Liver (tissue), 9 donors: Measurements from ENCODE around the gene FAM118A. TPM values are rescaled to one million over a fixed set of nuclear protein-coding genes. Genes with fewer than 3 reads are reported as not detected.
"Not testable (repeated sequence)": the region's sequence is repeated elsewhere in the genome, so short reads cannot be mapped to it uniquely, and the experiment has no call there.

Experiments used
- DNase-seq: peaks from one replicate; pipeline ENCODE4 v3.0.0-alpha.2; 2017; ENCODE audit warnings: low spot score
- H3K27ac ChIP-seq, 2 donors: one replicate each; pipeline ENCODE4 v1.7.0; 2013; ENCODE audit warnings: inconsistent platforms in 2 of 2, low read length in 2 of 2, control low read depth in 1 of 2, low read depth in 1 of 2, mild to moderate bottlenecking in 1 of 2
- H3K27me3 ChIP-seq, 4 donors: one replicate each; pipeline versions ENCODE4 v1.6.1 to v1.7.0; 2013; ENCODE audit warnings: low read length in 3 of 4, inconsistent platforms in 1 of 4, mild to moderate bottlenecking in 1 of 4, moderate library complexity in 1 of 4; ENCODE audit not compliant: control insufficient read depth in 4 of 4, insufficient read depth in 4 of 4
- H3K36me3 ChIP-seq, 4 donors: one replicate each; pipeline versions ENCODE4 v1.6.1 to v1.7.0; 2013; ENCODE audit warnings: low read length in 3 of 4, mild to moderate bottlenecking in 3 of 4, low read depth in 1 of 4, moderate library complexity in 1 of 4; ENCODE audit not compliant: control insufficient read depth in 4 of 4, insufficient read depth in 3 of 4
- H3K4me1 ChIP-seq, 4 donors: one replicate each; pipeline versions ENCODE4 v1.6.1 to v1.7.0; 2013; ENCODE audit warnings: low read length in 3 of 4, mild to moderate bottlenecking in 3 of 4, moderate library complexity in 1 of 4; ENCODE audit not compliant: control insufficient read depth in 4 of 4, insufficient read depth in 4 of 4
- H3K4me3 ChIP-seq, 3 donors: one replicate each; pipeline versions ENCODE4 v1.6.1 to v1.7.0; 2013; ENCODE audit warnings: low read length in 3 of 3, control low read depth in 1 of 3, low read depth in 1 of 3, mild to moderate bottlenecking in 1 of 3
- H3K9ac ChIP-seq, 2 donors: one replicate each; pipeline ENCODE4 v1.7.0; 2013; ENCODE audit warnings: low read length in 2 of 2, mild to moderate bottlenecking in 2 of 2, moderate library complexity in 2 of 2, control low read depth in 1 of 2, low read depth in 1 of 2
- H3K9me3 ChIP-seq, 4 donors: one replicate each; pipeline versions ENCODE4 v1.6.1 to v1.7.0; 2013; ENCODE audit warnings: low read length in 3 of 4; ENCODE audit not compliant: control insufficient read depth in 4 of 4
- CTCF ChIP-seq: fragments of 150-350 bp; IDR thresholded peaks from 2 replicates; pipeline ENCODE4 v1.5.1; 2017; ENCODE audit warnings: improper control_type of control experiment, low read depth, low read length; ENCODE audit not compliant: missing input control
- EGR1 ChIP-seq, 2 donors: IDR thresholded peaks; 2 replicates each; pipeline ENCODE4 v1.6.1; 2016 to 2018; ENCODE audit warnings: antibody characterized with exemption in 2 of 2, low read depth in 2 of 2
- FOXA1 ChIP-seq: IDR thresholded peaks from 2 replicates; pipeline ENCODE4 v1.6.1; 2016; ENCODE audit warnings: antibody characterized with exemption
- FOXA2 ChIP-seq: IDR thresholded peaks from 2 replicates; pipeline ENCODE4 v1.6.1; 2016; ENCODE audit warnings: antibody characterized with exemption
- GABPA ChIP-seq, 2 donors: IDR thresholded peaks in 1 of 2; conservative IDR thresholded peaks in 1 of 2; 2 replicates each; pipeline ENCODE4 v1.6.1; 2016; ENCODE audit warnings: antibody characterized with exemption in 2 of 2, mild to moderate bottlenecking in 1 of 2, moderate library complexity in 1 of 2
- HNF4A ChIP-seq, 2 donors: conservative IDR thresholded peaks; 2 replicates each; pipeline ENCODE4 v1.6.1; 2016; ENCODE audit warnings: antibody characterized with exemption in 2 of 2, mild to moderate bottlenecking in 2 of 2
- RAD21 ChIP-seq, 2 donors: IDR thresholded peaks; 2 replicates each; pipeline ENCODE4 v1.6.1; 2016; ENCODE audit warnings: antibody characterized with exemption in 2 of 2, mild to moderate bottlenecking in 2 of 2
- RXRA ChIP-seq, 2 donors: IDR thresholded peaks; 2 replicates each; pipeline ENCODE4 v1.6.1; 2017 to 2018; ENCODE audit warnings: antibody characterized with exemption in 2 of 2, mild to moderate bottlenecking in 1 of 2
- SP1 ChIP-seq: IDR thresholded peaks from 2 replicates; pipeline ENCODE4 v1.6.1; 2018; ENCODE audit warnings: antibody characterized with exemption, mild to moderate bottlenecking
- YY1 ChIP-seq: IDR thresholded peaks from 2 replicates; pipeline ENCODE4 v1.6.1; 2016; ENCODE audit warnings: antibody characterized with exemption, mild to moderate bottlenecking
- WGBS: extraction: QIAGEN DNeasy Blood & Tissue Kit; methylation state at CpG from one replicate; pipeline ENCODE4 v1.1.7; 2013; 5-methylcytosine and 5-hydroxymethylcytosine counted together
- polyA plus RNA-seq, 2 donors: library from polyadenylated mRNA; stranded (reverse) in 1 of 2; unstranded in 1 of 2; fragments of 200-250 nt in 1 of 2; fragments of >200 nt in 1 of 2; fragmentation: Nextera tagmentation in 1 of 2; extraction: Ambion mirVana in 1 of 2; gene quantifications; one replicate each; pipeline versions ENCODE4 v1.2.1 to v1.2.3, GENCODE V29; 2013 to 2015
- total RNA-seq, 2 donors: library from RNA; depleted of rRNA; stranded (reverse); fragments of >200 nt; gene quantifications; one replicate each; pipeline ENCODE4 v1.2.3, GENCODE V29; 2014
- TF ChIP-seq, protein P1 (sequence below): IDR thresholded peaks from 2 replicates; pipeline ENCODE4 v1.6.1; 2016; ENCODE audit warnings: antibody characterized with exemption
- TF ChIP-seq, protein P2 (sequence below): IDR thresholded peaks from 2 replicates; pipeline ENCODE4 v1.6.1; 2016; ENCODE audit warnings: antibody characterized with exemption
- TF ChIP-seq, protein P3 (sequence below): IDR thresholded peaks from 2 replicates; pipeline ENCODE4 v1.6.1; 2016; ENCODE audit warnings: antibody characterized with exemption, mild to moderate bottlenecking
- donor health status: healthy.
- donor health status: healthy.
- donor health status: healthy.
- donor health status: healthy.
- donor health status: healthy.

Gene FAM118A
- total and polyA plus RNA-seq, 4 donors, result 4.7 to 36.0 (median 5.6) TPM

GRCh38 chr22:45366713-45367112, 57.0 kb downstream of the FAM118A start:
- Histone ChIP-seq H3K27ac (no peak overlapping the region), H3K36me3 (no peaks in the 10 kb centered on the region), H3K4me3 (no peak overlapping the region), H3K4me1 (no peaks in the 10 kb centered on the region), H3K9ac (no peak overlapping the region), H3K9me3 (peaks cover 0 to 3% (median 1%) of the 10 kb centered on the region in 4 donors), H3K27me3 (no peaks in the 10 kb centered on the region)
- TF ChIP-seq, protein P1, sequence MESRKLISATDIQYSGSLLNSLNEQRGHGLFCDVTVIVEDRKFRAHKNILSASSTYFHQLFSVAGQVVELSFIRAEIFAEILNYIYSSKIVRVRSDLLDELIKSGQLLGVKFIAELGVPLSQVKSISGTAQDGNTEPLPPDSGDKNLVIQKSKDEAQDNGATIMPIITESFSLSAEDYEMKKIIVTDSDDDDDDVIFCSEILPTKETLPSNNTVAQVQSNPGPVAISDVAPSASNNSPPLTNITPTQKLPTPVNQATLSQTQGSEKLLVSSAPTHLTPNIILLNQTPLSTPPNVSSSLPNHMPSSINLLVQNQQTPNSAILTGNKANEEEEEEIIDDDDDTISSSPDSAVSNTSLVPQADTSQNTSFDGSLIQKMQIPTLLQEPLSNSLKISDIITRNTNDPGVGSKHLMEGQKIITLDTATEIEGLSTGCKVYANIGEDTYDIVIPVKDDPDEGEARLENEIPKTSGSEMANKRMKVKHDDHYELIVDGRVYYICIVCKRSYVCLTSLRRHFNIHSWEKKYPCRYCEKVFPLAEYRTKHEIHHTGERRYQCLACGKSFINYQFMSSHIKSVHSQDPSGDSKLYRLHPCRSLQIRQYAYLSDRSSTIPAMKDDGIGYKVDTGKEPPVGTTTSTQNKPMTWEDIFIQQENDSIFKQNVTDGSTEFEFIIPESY, result no peak
- TF ChIP-seq RAD21 (IDR thresholded peaks at IDR 0.05), result no peak
- no peak for TF ChIP-seq EGR1 (IDR thresholded peaks at IDR 0.05; ENCODE audit: low read depth in 2 of 2)
- no peak for TF ChIP-seq HNF4A (conservative IDR thresholded peaks at IDR 0.05)
- TF ChIP-seq CTCF, result no peak
- TF ChIP-seq YY1, result no peak
- TF ChIP-seq, protein P2, sequence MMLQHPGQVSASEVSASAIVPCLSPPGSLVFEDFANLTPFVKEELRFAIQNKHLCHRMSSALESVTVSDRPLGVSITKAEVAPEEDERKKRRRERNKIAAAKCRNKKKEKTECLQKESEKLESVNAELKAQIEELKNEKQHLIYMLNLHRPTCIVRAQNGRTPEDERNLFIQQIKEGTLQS, result no peak
- TF ChIP-seq SP1, result no peak
- TF ChIP-seq, protein P3, sequence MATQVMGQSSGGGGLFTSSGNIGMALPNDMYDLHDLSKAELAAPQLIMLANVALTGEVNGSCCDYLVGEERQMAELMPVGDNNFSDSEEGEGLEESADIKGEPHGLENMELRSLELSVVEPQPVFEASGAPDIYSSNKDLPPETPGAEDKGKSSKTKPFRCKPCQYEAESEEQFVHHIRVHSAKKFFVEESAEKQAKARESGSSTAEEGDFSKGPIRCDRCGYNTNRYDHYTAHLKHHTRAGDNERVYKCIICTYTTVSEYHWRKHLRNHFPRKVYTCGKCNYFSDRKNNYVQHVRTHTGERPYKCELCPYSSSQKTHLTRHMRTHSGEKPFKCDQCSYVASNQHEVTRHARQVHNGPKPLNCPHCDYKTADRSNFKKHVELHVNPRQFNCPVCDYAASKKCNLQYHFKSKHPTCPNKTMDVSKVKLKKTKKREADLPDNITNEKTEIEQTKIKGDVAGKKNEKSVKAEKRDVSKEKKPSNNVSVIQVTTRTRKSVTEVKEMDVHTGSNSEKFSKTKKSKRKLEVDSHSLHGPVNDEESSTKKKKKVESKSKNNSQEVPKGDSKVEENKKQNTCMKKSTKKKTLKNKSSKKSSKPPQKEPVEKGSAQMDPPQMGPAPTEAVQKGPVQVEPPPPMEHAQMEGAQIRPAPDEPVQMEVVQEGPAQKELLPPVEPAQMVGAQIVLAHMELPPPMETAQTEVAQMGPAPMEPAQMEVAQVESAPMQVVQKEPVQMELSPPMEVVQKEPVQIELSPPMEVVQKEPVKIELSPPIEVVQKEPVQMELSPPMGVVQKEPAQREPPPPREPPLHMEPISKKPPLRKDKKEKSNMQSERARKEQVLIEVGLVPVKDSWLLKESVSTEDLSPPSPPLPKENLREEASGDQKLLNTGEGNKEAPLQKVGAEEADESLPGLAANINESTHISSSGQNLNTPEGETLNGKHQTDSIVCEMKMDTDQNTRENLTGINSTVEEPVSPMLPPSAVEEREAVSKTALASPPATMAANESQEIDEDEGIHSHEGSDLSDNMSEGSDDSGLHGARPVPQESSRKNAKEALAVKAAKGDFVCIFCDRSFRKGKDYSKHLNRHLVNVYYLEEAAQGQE, result no peak
- TF ChIP-seq GABPA (IDR thresholded peaks at IDR 0.05 in 1 of 2, conservative IDR thresholded peaks at IDR 0.05 in 1 of 2), result no peak
- TF ChIP-seq FOXA2, result no peak
- TF ChIP-seq RXRA (IDR thresholded peaks at IDR 0.05), result no peak
- no peak for TF ChIP-seq FOXA1
- no peak for DNase-seq
- 89% methylated on average over 3 of the region's 3 CpGs for WGBS

- not testable (repeated sequence) for H3K27me3 ChIP-seq, DNase-seq, H3K4me1 ChIP-seq, H3K9me3 ChIP-seq, H3K4me3 ChIP-seq, H3K36me3 ChIP-seq, H3K9ac ChIP-seq, H3K27ac ChIP-seq
- WGBS, result 90% methylated on average over 3 of the region's 3 CpGs
Observed at GRCh38 chr22:45373592-45373991, 63.9 kb downstream of the FAM118A start.
